22Rv1 (cell line): ENCODE measurements around the gene JARID2.

Experiments used
- CTCF ChIP-seq: fragments of 450-650 bp; IDR thresholded peaks from 2 replicates; pipeline ENCODE4 v1.5.1; 2017; ENCODE audit warnings: mild to moderate bottlenecking
- ZFX ChIP-seq: fragments of 450-650 bp; IDR thresholded peaks from 2 replicates; pipeline ENCODE4 v1.6.1; 2017; ENCODE audit warnings: antibody characterized with exemption, borderline replicate concordance

- TF ChIP-seq CTCF (no peak), ZFX (no peak)
Observed at GRCh38 chr6:15339081-15339480, 93.2 kb downstream of the JARID2 start.
